HEK293 (cell line): ENCODE measurements around the gene AKIRIN2.

Experiments
- GLIS2 ChIP-seq: fragments of 450-650 bp; formaldehyde crosslinking; IDR thresholded peaks from 2 replicates; pipeline ENCODE4 v1.5.1; 2016; ENCODE audit warnings: missing biosample characterization, missing genetic modification characterization
- KLF7 ChIP-seq: fragments of 450-650 bp; formaldehyde crosslinking; IDR thresholded peaks from 2 replicates; pipeline ENCODE4 v1.5.1; 2016; ENCODE audit warnings: missing biosample characterization, missing genetic modification characterization, borderline replicate concordance
- TCF7L2 ChIP-seq: IDR thresholded peaks from 2 replicates; pipeline ENCODE4 v1.6.1; 2011; ENCODE audit warnings: low read depth, mild to moderate bottlenecking, inconsistent platforms, low read length, moderate library complexity, borderline replicate concordance
- YY1 ChIP-seq: fragments of 450-650 bp; formaldehyde crosslinking; IDR thresholded peaks from 2 replicates; pipeline ENCODE4 v1.5.1; 2018; ENCODE audit warnings: missing biosample characterization, missing genetic modification characterization
- ZNF324 ChIP-seq: fragments of 450-650 bp; formaldehyde crosslinking; IDR thresholded peaks from 2 replicates; pipeline ENCODE4 v1.5.1; 2016; ENCODE audit warnings: missing biosample characterization, missing genetic modification characterization
- ZNF555 ChIP-seq: fragments of 450-650 bp; formaldehyde crosslinking; conservative IDR thresholded peaks from 2 replicates; pipeline ENCODE4 v1.5.1; 2017; ENCODE audit warnings: missing biosample characterization, mild to moderate bottlenecking, missing genetic modification characterization, inconsistent platforms
- ZNF610 ChIP-seq: fragments of 450-650 bp; formaldehyde crosslinking; IDR thresholded peaks from 2 replicates; pipeline ENCODE4 v1.5.1; 2016; ENCODE audit warnings: missing biosample characterization, missing genetic modification characterization, borderline replicate concordance
- ZNF629 ChIP-seq: fragments of 450-650 bp; formaldehyde crosslinking; IDR thresholded peaks from 2 replicates; pipeline ENCODE4 v1.5.1; 2017; ENCODE audit warnings: missing biosample characterization, missing genetic modification characterization
- ZNF701 ChIP-seq: fragments of 450-650 bp; formaldehyde crosslinking; IDR thresholded peaks from 2 replicates; pipeline ENCODE4 v1.5.1; 2016; ENCODE audit warnings: missing biosample characterization, missing genetic modification characterization
- TF ChIP-seq, protein P1 (sequence below): fragments of 450-650 bp; formaldehyde crosslinking; IDR thresholded peaks from 2 replicates; pipeline ENCODE4 v1.5.1; 2016; ENCODE audit warnings: missing biosample characterization, missing genetic modification characterization
- TF ChIP-seq, protein P2 (sequence below): fragments of 450-650 bp; formaldehyde crosslinking; IDR thresholded peaks from 2 replicates; pipeline ENCODE4 v1.5.1; 2016; ENCODE audit warnings: missing biosample characterization, missing genetic modification characterization, low read depth
- TF ChIP-seq, protein P3 (sequence below): fragments of 450-650 bp; formaldehyde crosslinking; IDR thresholded peaks from 2 replicates; pipeline ENCODE4 v1.5.1; 2017; ENCODE audit warnings: missing biosample characterization, missing genetic modification characterization

DNA sequence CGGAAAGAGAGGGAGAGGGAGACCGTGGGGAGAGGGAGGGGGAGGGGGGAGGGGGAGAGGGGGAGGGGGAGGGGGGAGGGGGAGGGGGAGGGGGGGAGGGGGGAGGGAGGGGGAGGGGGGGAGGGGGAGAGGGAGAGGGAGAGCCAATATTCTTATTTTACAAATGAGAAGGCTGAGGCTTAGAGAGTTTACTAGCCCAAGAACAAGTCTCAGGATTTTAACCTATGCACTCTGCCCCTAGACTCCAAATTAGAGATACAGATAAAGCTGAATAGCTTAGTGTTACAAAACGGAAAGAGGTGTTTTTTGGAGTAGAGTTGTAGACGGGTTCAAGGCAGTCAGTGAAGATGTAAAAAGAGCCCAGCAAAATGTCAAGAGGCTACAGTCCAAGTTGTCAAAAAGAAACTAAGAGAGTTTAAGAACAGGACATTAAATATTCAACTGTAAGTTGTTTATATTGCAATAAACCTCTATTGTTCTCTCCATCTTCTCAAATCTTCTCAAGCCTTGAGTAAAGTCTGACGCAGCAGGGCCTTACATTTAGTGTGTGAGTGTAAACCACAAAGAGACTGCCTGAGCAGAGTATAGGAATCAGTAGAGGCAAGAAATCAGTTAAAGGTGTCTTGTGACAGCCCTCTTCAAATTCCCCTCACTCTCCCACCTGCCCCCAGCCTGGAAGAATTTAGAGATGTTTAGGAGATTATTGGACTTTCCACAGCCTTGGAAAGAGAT is 34.9 kb upstream of the AKIRIN2 start:
- TF ChIP-seq ZNF324 (no peak), TCF7L2 (no peak), ZNF629 (no peak), KLF7 (tag by site-specific recombination) (no peak), YY1 (tag by site-specific recombination) (no peak), ZNF610 (no peak), ZNF701 (tag by site-specific recombination) (no peak), GLIS2 (tag by site-specific recombination) (no peak), ZNF555 (tag by site-specific recombination) (no peak)
- TF ChIP-seq, protein P1, sequence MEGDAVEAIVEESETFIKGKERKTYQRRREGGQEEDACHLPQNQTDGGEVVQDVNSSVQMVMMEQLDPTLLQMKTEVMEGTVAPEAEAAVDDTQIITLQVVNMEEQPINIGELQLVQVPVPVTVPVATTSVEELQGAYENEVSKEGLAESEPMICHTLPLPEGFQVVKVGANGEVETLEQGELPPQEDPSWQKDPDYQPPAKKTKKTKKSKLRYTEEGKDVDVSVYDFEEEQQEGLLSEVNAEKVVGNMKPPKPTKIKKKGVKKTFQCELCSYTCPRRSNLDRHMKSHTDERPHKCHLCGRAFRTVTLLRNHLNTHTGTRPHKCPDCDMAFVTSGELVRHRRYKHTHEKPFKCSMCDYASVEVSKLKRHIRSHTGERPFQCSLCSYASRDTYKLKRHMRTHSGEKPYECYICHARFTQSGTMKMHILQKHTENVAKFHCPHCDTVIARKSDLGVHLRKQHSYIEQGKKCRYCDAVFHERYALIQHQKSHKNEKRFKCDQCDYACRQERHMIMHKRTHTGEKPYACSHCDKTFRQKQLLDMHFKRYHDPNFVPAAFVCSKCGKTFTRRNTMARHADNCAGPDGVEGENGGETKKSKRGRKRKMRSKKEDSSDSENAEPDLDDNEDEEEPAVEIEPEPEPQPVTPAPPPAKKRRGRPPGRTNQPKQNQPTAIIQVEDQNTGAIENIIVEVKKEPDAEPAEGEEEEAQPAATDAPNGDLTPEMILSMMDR (tag by site-specific recombination) = no peak
- TF ChIP-seq, protein P2, sequence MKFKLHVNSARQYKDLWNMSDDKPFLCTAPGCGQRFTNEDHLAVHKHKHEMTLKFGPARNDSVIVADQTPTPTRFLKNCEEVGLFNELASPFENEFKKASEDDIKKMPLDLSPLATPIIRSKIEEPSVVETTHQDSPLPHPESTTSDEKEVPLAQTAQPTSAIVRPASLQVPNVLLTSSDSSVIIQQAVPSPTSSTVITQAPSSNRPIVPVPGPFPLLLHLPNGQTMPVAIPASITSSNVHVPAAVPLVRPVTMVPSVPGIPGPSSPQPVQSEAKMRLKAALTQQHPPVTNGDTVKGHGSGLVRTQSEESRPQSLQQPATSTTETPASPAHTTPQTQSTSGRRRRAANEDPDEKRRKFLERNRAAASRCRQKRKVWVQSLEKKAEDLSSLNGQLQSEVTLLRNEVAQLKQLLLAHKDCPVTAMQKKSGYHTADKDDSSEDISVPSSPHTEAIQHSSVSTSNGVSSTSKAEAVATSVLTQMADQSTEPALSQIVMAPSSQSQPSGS (tag by site-specific recombination) = no peak
- TF ChIP-seq, protein P3, sequence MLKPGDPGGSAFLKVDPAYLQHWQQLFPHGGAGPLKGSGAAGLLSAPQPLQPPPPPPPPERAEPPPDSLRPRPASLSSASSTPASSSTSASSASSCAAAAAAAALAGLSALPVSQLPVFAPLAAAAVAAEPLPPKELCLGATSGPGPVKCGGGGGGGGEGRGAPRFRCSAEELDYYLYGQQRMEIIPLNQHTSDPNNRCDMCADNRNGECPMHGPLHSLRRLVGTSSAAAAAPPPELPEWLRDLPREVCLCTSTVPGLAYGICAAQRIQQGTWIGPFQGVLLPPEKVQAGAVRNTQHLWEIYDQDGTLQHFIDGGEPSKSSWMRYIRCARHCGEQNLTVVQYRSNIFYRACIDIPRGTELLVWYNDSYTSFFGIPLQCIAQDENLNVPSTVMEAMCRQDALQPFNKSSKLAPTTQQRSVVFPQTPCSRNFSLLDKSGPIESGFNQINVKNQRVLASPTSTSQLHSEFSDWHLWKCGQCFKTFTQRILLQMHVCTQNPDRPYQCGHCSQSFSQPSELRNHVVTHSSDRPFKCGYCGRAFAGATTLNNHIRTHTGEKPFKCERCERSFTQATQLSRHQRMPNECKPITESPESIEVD (tag by site-specific recombination) = no peak
